PFSK-1 (cell line): ENCODE data around the gene MIOS.

ENCODE experiments used
- FOXP2 ChIP-seq: optimal IDR thresholded peaks from 2 replicates; pipeline ENCODE3; 2011; ENCODE audit warnings: borderline replicate concordance, control low read depth, inconsistent platforms; ENCODE audit not compliant: insufficient read depth; ENCODE audit errors: extremely low read length, extremely low read depth
- POLR2AphosphoS5 ChIP-seq: IDR thresholded peaks from 2 replicates; pipeline ENCODE4 v1.6.1; 2012; ENCODE audit warnings: low read depth, mild to moderate bottlenecking, control low read depth, low read length, moderate library complexity
- REST ChIP-seq, 2 experiments: IDR thresholded peaks; 2 replicates each; pipeline versions ENCODE4 v1.6.1 to v1.8.0; 2011 to 2012; ENCODE audit warnings: low read depth in 2 of 2, low read length in 2 of 2, control low read depth in 1 of 2, inconsistent platforms in 1 of 2, mild to moderate bottlenecking in 1 of 2, moderate library complexity in 1 of 2; ENCODE audit not compliant: insufficient read depth in 1 of 2
- SIN3A ChIP-seq: IDR thresholded peaks from 2 replicates; pipeline ENCODE4 v1.6.1; 2012; ENCODE audit warnings: mild to moderate bottlenecking, low read length, moderate library complexity, borderline replicate concordance; ENCODE audit not compliant: insufficient read depth
- TAF1 ChIP-seq: IDR thresholded peaks from 2 replicates; pipeline ENCODE4 v1.6.1; 2012; ENCODE audit warnings: low read length, control low read depth, borderline replicate concordance; ENCODE audit not compliant: insufficient read depth

- TF ChIP-seq TAF1, result no peak
- no peak for TF ChIP-seq SIN3A
- no peak for TF ChIP-seq REST (IDR thresholded peaks at IDR 0.05; ENCODE audit: insufficient read depth in 1 of 2, low read depth in 2 of 2, low read length in 2 of 2)
- TF ChIP-seq FOXP2, result no peak
- no peak for TF ChIP-seq POLR2AphosphoS5
These were observed 72.7 kb downstream of the MIOS start for GRCh38 chr7:7639421-7639820.
